Activated CD4-positive, alpha-beta T cell treated with anti-CD3 and anti-CD28 coated beads, Interleukin-2, Interleukin-4, amounts not matched to agents 100 ng/mL and 50 ng/mL, durations not matched to agents 16 hours and 8 hours (primary cell): ENCODE data around the gene SLC7A1.

Source experiments
- DNase-seq: peaks from one replicate; pipeline ENCODE4 v3.0.0-alpha.2; 2020; ENCODE audit warnings: low spot score

The SLC7A1 gene

GRCh38 chr13:29487466-29488454 is 107.7 kb downstream of the SLC7A1 start:
- DNase-seq: no peak

- no peak for DNase-seq
These were observed 108.9 kb downstream of the SLC7A1 start for GRCh38 chr13:29486551-29486950.

GRCh38 chr13:29484796-29485195 is 110.7 kb downstream of the SLC7A1 start:
- no peak for DNase-seq

GRCh38 chr13:29484236-29484635 is 111.3 kb downstream of the SLC7A1 start:
- DNase-seq: no peak

GRCh38 chr13:29483623-29484022 is 111.9 kb downstream of the SLC7A1 start:
- DNase-seq: no peak

- DNase-seq: no peak
These were observed 112.3 kb downstream of the SLC7A1 start for GRCh38 chr13:29483211-29483610.

GRCh38 chr13:29482504-29482903 is 113.0 kb downstream of the SLC7A1 start:
- DNase-seq: no peak

- no peak for DNase-seq
These were observed 113.9 kb downstream of the SLC7A1 start for GRCh38 chr13:29481603-29482002.

- DNase-seq: no peak
These were observed 114.5 kb downstream of the SLC7A1 start for GRCh38 chr13:29480893-29481525.

- no peak for DNase-seq
These were observed 115.6 kb downstream of the SLC7A1 start for GRCh38 chr13:29479716-29480492.

GRCh38 chr13:29476046-29476445 is 119.4 kb downstream of the SLC7A1 start:
- DNase-seq: no peak

- DNase-seq: no peak
These were observed 120.5 kb downstream of the SLC7A1 start for GRCh38 chr13:29474991-29475390.

- DNase-seq: no peak
These were observed 122.3 kb downstream of the SLC7A1 start for GRCh38 chr13:29473166-29473565.

- peak; percentile 49 for DNase-seq
These were observed 123.0 kb downstream of the SLC7A1 start for GRCh38 chr13:29472332-29472961.

GRCh38 chr13:29471551-29471950 is 123.9 kb downstream of the SLC7A1 start:
- DNase-seq: no peak

- no peak for DNase-seq
These were observed 129.7 kb downstream of the SLC7A1 start for GRCh38 chr13:29465741-29466293.

GRCh38 chr13:29464105-29464679 is 131.3 kb downstream of the SLC7A1 start:
- DNase-seq: no peak

GRCh38 chr13:29459813-29460355 is 135.6 kb downstream of the SLC7A1 start:
- no peak for DNase-seq
